NCI-H146 treated with DMSO at 0.1 percent for 48 hours (cell line): ENCODE data around the gene LPCAT1.
"Not testable (repeated sequence)": the region's sequence is repeated elsewhere in the genome, so short reads cannot be mapped to it uniquely, and the experiment has no call there.

Experiments
- DNase-seq: peaks from one replicate; lab custom pipeline; 2025; ENCODE audit not compliant: unreplicated experiment; lab: John Stamatoyannopoulos, UW

The LPCAT1 gene

GRCh38 chr5:1510151-1510561, 13.6 kb downstream of the LPCAT1 start:
- no peak for DNase-seq

GRCh38 chr5:1509346-1510085, 14.2 kb downstream of the LPCAT1 start:
- DNase-seq: no peak

DNA sequence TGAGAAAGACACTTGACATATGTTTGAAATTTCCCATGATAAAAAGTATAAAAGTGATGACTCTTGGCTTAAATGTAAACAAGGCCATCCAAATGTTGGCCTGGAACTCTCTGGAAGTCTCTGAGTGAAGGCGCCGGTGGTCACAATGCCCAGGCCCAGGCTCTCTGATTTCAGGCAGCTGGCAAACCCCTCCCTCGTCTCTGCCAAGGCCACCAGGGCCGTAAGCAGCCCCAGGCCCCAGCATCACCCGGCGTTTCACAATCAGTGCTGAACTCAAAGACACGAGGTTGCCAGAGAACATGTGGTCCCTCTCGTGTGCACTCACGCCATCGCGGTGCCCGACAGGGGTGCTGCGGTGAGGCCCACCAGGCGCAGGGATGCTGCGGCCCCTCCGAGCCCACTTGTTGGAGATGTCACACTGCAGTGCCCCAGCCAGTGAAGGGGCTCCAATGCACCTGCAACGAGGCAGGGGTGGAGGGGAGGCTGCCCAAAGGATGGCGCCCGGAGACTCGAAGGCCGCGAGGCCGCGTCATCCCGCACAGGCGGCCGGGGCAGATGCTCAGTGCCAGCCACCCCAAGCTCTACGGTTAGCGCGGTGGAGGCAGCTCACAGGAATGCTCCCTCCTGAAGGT, 15.0 kb downstream of the LPCAT1 start:
- no peak for DNase-seq

GRCh38 chr5:1507961-1508658, 15.7 kb downstream of the LPCAT1 start:
- DNase-seq: no peak

GRCh38 chr5:1507457-1507856, 16.3 kb downstream of the LPCAT1 start:
- DNase-seq: no peak

- no peak for DNase-seq
Measured at GRCh38 chr5:1507014-1507375, 16.8 kb downstream of the LPCAT1 start.

- no peak for DNase-seq
Measured at GRCh38 chr5:1506242-1507013, 17.3 kb downstream of the LPCAT1 start.

GRCh38 chr5:1505506-1506241, 18.1 kb downstream of the LPCAT1 start:
- DNase-seq: no peak

DNA sequence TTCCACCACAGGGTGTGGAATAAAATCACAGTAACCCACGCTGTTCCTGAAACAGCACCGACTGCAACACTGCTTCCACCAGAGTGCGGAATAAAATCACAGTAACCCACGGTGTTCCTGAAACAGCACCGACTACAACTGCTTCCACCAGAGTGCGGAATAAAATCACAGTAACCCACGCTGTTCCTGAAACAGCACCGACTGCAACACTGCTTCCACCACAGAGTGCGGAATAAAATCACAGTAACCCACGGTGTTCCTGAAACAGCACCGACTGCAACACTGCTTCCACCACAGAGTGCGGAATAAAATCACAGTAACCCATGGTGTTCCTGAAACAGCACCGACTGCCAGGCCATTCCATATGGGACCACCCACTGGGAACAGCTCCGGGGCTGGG, 18.7 kb downstream of the LPCAT1 start:
- DNase-seq: not testable (repeated sequence)

DNA sequence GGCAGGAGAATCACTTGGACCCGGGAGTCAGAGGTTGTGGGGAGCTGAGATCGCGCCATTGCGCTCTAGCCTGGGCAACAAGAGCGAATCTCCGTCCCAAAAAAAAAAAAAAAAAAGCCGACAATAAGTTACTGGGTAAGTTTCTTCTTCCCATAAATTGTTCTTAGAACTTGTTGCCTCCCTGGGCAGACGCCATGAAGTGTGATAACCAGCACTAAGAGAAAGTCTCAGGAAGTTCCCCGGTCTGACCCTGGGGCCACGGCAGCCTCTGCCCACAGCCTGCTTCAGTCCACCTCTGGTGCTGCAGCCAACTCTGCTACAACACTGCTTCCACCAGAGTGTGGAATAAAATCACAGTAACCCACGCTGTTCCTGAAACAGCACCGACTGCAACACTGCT, 19.1 kb downstream of the LPCAT1 start:
- DNase-seq: no peak

- DNase-seq: no peak
Measured at GRCh38 chr5:1504069-1504595, 19.6 kb downstream of the LPCAT1 start.

DNA sequence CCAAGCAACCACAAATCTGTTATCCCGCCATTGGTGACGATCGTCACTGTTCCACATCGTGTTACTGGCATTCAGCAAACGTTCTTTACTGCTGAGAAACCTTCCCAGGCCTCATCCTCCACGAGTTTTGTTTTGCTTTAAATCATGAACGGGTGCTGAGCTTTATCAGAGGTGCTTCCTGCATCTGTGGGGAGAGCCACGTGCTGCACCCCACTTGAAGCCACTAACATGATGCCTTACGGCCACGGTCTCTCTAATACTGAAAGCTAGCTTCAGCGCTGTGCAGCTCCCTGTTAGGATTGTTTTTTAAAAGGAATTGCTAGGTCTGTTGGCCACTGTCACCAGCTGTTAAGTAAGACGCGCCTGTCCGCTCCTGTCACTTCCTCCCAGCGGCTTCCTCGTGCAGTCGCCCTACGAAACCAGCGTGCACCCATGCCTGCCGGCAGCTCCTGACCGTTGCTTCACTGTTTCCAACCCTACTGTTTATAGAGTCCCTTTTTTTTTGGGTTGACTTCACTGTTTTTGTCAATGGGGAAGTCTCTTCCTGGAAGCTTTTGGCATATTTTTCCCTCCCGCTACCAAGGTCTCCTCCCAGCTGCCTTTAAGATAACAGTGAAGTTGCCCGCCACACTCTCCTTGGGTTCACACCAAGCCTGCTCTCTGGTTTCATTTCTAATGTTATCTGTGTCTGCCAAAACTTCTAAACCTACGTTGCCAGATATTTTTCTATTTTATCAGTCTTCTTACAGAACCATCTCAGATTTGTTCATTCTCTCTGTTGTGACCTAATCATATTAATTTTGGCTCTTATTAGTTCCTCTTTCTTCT, 20.3 kb downstream of the LPCAT1 start:
- DNase-seq: no peak

GRCh38 chr5:1502737-1503120, 21.0 kb downstream of the LPCAT1 start:
- DNase-seq: no peak

DNA sequence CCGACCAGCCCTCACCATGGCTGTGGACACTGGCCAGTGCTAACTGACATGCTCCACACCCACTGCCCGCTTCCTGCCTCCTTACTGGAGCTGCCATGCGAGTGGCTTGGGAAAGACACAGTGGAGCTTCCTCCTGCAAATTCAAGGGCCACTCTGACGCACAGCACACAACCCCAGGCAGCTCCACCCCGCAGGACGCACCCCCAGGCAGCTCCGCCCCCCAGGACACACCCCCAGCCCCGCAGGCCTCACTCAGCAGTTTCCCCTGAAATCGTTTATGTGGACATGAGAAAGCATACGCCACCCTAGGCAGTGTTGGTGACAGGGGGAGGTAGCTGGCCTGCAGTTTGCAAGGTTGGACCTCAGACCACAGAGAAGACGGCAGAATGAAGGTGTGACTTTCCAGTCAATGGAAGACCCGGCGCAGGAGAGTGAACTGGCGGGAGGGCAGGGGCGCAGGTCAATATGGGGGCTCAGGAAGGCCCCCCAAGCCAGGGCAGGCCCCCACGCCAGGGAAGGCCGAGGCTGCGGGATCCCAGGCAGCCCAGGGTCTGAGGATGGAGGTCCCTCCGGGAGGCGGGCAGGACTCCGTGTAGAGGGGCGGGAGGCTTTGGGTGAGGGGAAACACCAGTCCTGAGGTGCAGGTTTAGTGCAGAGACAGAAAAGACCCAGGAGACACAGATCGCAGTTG, 21.6 kb downstream of the LPCAT1 start:
- DNase-seq: no peak

DNA sequence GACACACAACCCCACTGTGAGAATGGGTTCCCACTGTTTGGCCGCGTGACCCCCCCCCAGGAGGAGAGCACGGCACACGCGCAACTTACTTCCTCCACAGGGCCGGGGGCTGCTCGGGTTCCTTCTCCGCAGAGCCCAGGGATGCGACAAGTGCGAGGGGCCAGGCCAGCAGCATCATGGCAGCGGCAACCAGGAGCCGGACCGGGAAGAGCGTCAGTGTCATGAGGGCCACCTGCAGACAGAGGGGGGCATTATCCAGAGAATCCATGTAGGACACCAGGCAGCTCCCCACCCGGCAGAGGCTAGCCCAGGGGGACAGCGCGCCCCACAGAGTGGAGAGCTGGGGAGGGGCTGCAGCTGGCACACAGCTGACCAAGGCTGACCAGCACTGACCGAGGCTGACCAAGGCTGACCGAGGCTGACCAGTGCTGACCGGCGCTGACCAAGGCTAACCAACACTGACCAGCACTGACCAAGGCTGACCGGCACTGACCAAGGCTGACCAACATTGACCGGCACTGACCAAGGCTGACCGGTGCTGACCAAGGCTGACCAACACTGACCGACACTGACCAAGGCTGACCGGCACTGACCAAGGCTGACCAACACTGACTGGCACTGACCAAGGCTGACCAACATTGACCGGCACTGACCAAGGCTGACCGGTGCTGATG, 22.3 kb downstream of the LPCAT1 start:
- no peak for DNase-seq

GRCh38 chr5:1500411-1501091, 23.2 kb downstream of the LPCAT1 start:
- no peak for DNase-seq

- DNase-seq: no peak
Measured at GRCh38 chr5:1499851-1500250, 23.9 kb downstream of the LPCAT1 start.
